Measurements from ENCODE around the gene C1orf159.

C1orf159 gene

GRCh38 chr1:1054971-1055370 is 60.9 kb downstream of the C1orf159 start:
- Histone ChIP-seq H3K27ac (ENCODE audit: poor library complexity, severe bottlenecking) (no peak overlapping the region), H3K4me3 (ENCODE audit: severe bottlenecking) (no peak overlapping the region), H3K9me3 (ENCODE audit: severe bottlenecking) (no peaks in the 10 kb centered on the region), H3K36me3 (ENCODE audit: low read depth) (peaks cover 49% of the 10 kb centered on the region), H3K27me3 (ENCODE audit: insufficient read depth, poor library complexity, severe bottlenecking) (no peaks in the 10 kb centered on the region), H3K4me1 (ENCODE audit: insufficient read depth, poor library complexity, severe bottlenecking) (no peaks in the 10 kb centered on the region)
- ATAC-seq (ENCODE audit: low read depth) (no peak), DNase-seq (ENCODE audit: low spot score) (no peak)
- TF ChIP-seq CTCF (IDR thresholded peaks at IDR 0.05; ENCODE audit: poor library complexity, severe bottlenecking) = no peak

GRCh38 chr1:1054099-1054700 is 61.7 kb downstream of the C1orf159 start:
- no peak for ATAC-seq (ENCODE audit: low read depth)
- no peak for TF ChIP-seq CTCF (IDR thresholded peaks at IDR 0.05; ENCODE audit: poor library complexity, severe bottlenecking)
- Histone ChIP-seq H3K4me1 (ENCODE audit: insufficient read depth, poor library complexity, severe bottlenecking) (no peaks in the 10 kb centered on the region), H3K27ac (ENCODE audit: poor library complexity, severe bottlenecking) (no peak overlapping the region), H3K36me3 (ENCODE audit: low read depth) (peaks cover 54% of the 10 kb centered on the region), H3K4me3 (ENCODE audit: severe bottlenecking) (no peak overlapping the region), H3K27me3 (ENCODE audit: insufficient read depth, poor library complexity, severe bottlenecking) (no peaks in the 10 kb centered on the region), H3K9me3 (ENCODE audit: severe bottlenecking) (no peaks in the 10 kb centered on the region)
- DNase-seq (ENCODE audit: low spot score) = no peak

DNA sequence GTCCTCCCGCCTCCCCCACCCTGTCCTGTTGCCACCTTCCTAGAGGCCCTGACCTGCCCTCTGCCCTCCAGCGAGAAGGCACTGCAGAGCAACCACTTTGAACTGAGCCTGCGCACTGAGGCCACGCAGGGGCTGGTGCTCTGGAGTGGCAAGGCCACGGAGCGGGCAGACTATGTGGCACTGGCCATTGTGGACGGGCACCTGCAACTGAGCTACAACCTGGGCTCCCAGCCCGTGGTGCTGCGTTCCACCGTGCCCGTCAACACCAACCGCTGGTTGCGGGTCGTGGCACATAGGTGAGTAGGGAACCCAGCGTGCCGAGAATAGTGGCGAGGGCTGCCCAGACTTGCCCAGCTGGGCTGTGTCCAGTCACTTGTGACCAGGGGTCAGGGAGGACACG is 62.2 kb downstream of the C1orf159 start:
- Histone ChIP-seq H3K36me3 (ENCODE audit: low read depth) (peaks cover 54% of the 10 kb centered on the region), H3K4me3 (ENCODE audit: severe bottlenecking) (no peak overlapping the region), H3K27ac (ENCODE audit: poor library complexity, severe bottlenecking) (no peak overlapping the region), H3K9me3 (ENCODE audit: severe bottlenecking) (no peaks in the 10 kb centered on the region), H3K27me3 (ENCODE audit: insufficient read depth, poor library complexity, severe bottlenecking) (no peaks in the 10 kb centered on the region), H3K4me1 (ENCODE audit: insufficient read depth, poor library complexity, severe bottlenecking) (no peaks in the 10 kb centered on the region)
- TF ChIP-seq CTCF (IDR thresholded peaks at IDR 0.05; ENCODE audit: poor library complexity, severe bottlenecking) = no peak
- no peak for ATAC-seq (ENCODE audit: low read depth)
- DNase-seq (ENCODE audit: low spot score) = no peak

- no peak for DNase-seq (ENCODE audit: low spot score)
- Histone ChIP-seq H3K9me3 (ENCODE audit: severe bottlenecking) (no peaks in the 10 kb centered on the region), H3K4me1 (ENCODE audit: insufficient read depth, poor library complexity, severe bottlenecking) (no peaks in the 10 kb centered on the region), H3K27ac (ENCODE audit: poor library complexity, severe bottlenecking) (no peak overlapping the region), H3K27me3 (ENCODE audit: insufficient read depth, poor library complexity, severe bottlenecking) (no peaks in the 10 kb centered on the region), H3K4me3 (ENCODE audit: severe bottlenecking) (no peak overlapping the region), H3K36me3 (ENCODE audit: low read depth) (peaks cover 55% of the 10 kb centered on the region)
- TF ChIP-seq CTCF (IDR thresholded peaks at IDR 0.05; ENCODE audit: poor library complexity, severe bottlenecking) = no peak
- ATAC-seq (ENCODE audit: low read depth) = no peak
These were observed 62.9 kb downstream of the C1orf159 start for GRCh38 chr1:1053022-1053421.

GRCh38 chr1:1052003-1052840 is 63.7 kb downstream of the C1orf159 start:
- no peaks in the 10 kb centered on the region for H3K9me3 ChIP-seq (ENCODE audit: severe bottlenecking)
- ATAC-seq (ENCODE audit: low read depth) = no peak
- no peak for DNase-seq (ENCODE audit: low spot score)
- no peak for TF ChIP-seq CTCF (IDR thresholded peaks at IDR 0.05; ENCODE audit: poor library complexity, severe bottlenecking)
- H3K4me1 ChIP-seq (ENCODE audit: insufficient read depth, poor library complexity, severe bottlenecking) = no peaks in the 10 kb centered on the region
- H3K27ac ChIP-seq (ENCODE audit: poor library complexity, severe bottlenecking) = no peak overlapping the region
- peaks cover 63% of the 10 kb centered on the region for H3K36me3 ChIP-seq (ENCODE audit: low read depth)
- no peaks in the 10 kb centered on the region for H3K27me3 ChIP-seq (ENCODE audit: insufficient read depth, poor library complexity, severe bottlenecking)
- no peak overlapping the region for H3K4me3 ChIP-seq (ENCODE audit: severe bottlenecking)
